A673 (cell line): ENCODE measurements around the gene RNF111. TPM values are rescaled to one million over a fixed set of nuclear protein-coding genes. Genes with fewer than 3 reads are reported as not detected.
A peak's percentile ranks its signal among the peaks of the same experiment; 100 is the strongest.

Experiments
- Bru-seq: library from RNA; stranded (reverse); fragments of 400-500 nt; gene quantifications from one replicate; lab custom pipeline; 2021; lab: Mats Ljungman, UMichigan
- BruChase-seq, 2 experiments: library from RNA; stranded (reverse); fragments of 400-500 nt; gene quantifications; one replicate each; lab custom pipeline; 2021; lab: Mats Ljungman, UMichigan
- BruUV-seq: library from RNA; stranded (reverse); fragments of 400-500 nt; replicated peaks from 2 replicates; lab custom pipeline; 2021; lab: Mats Ljungman, UMichigan
- CTCF ChIA-PET: fragments of 300-600 bp; sonication (Branson Sonifier 250); formaldehyde crosslinking; loops from one replicate; lab custom pipeline; 2022; ENCODE audit warnings: antibody characterized with exemption; lab: Charles Lee
- POLR2A ChIA-PET: fragments of 300-600 bp; sonication (Branson Sonifier 250); formaldehyde crosslinking; loops from one replicate; lab custom pipeline; 2022; ENCODE audit warnings: antibody characterized with exemption; ENCODE audit not compliant: low non-redundant PET; lab: Charles Lee
- DNase-seq: peaks from one replicate; pipeline ENCODE4 v3.0.0-alpha.2; 2015; ENCODE audit warnings: low spot score
- H3K27ac ChIP-seq: fragments of 200-600 bp; sonication (generic); 2 replicates; pipeline ENCODE4 v1.5.1; 2016; ENCODE audit warnings: mixed run types, low read depth, mild to moderate bottlenecking, mixed read lengths, antibody characterized with exemption, low read length; ENCODE audit not compliant: poor library complexity, severe bottlenecking
- H3K27me3 ChIP-seq: fragments of 200-600 bp; sonication (generic); replicated peaks from 2 replicates; pipeline ENCODE4 v1.6.1; 2017; ENCODE audit warnings: mixed run types, low read depth, mild to moderate bottlenecking, mixed read lengths, antibody characterized with exemption, low read length; ENCODE audit not compliant: insufficient read depth, poor library complexity
- H3K36me3 ChIP-seq: fragments of 200-600 bp; sonication (generic); 2 replicates; pipeline ENCODE4 v1.6.1; 2016; ENCODE audit warnings: mixed run types, mild to moderate bottlenecking, mixed read lengths, antibody characterized with exemption, low read length; ENCODE audit not compliant: insufficient read depth, poor library complexity, severe bottlenecking
- H3K4me1 ChIP-seq: fragments of 200-600 bp; sonication (generic); 2 replicates; pipeline ENCODE4 v1.6.1; 2017; ENCODE audit warnings: mixed run types, mild to moderate bottlenecking, mixed read lengths, antibody characterized with exemption, low read length; ENCODE audit not compliant: insufficient read depth, poor library complexity, severe bottlenecking
- H3K4me3 ChIP-seq: fragments of 200-600 bp; sonication (generic); 2 replicates; pipeline ENCODE4 v1.5.1; 2016; ENCODE audit warnings: low read depth, mixed run types, mild to moderate bottlenecking, mixed read lengths, low read length; ENCODE audit not compliant: poor library complexity, severe bottlenecking
- H3K9me3 ChIP-seq: fragments of 200-600 bp; sonication (generic); 2 replicates; pipeline ENCODE4 v1.6.1; 2016; ENCODE audit warnings: mixed run types, low read depth, mild to moderate bottlenecking, mixed read lengths, antibody characterized with exemption, low read length; ENCODE audit not compliant: poor library complexity, severe bottlenecking
- CTCF ChIP-seq: fragments of 300-800, 200-600 bp; sonication (generic); conservative IDR thresholded peaks from 2 replicates; pipeline ENCODE4 v1.5.1; 2017; ENCODE audit warnings: low read depth, mild to moderate bottlenecking, antibody characterized with exemption, low read length, moderate library complexity, mixed read lengths
- EZH2 ChIP-seq: fragments of 200-600 bp; sonication (generic); IDR thresholded peaks from 2 replicates; pipeline ENCODE4 v1.6.1; 2017; ENCODE audit warnings: borderline replicate concordance, low read depth, mild to moderate bottlenecking, mixed read lengths, antibody characterized with exemption, low read length; ENCODE audit not compliant: poor library complexity, severe bottlenecking
- intact Hi-C: fragments of 100-400 bp; cut with micrococcal nuclease; formaldehyde crosslinking; loops from one replicate; pipeline ENCODE4 v1.10.0; 2022; ENCODE audit not compliant: unreplicated experiment
- long read RNA-seq: library from polyadenylated mRNA; stranded (forward); transcript quantifications from one replicate; pipeline ENCODE4 v2.0.0, GENCODE V29; 2022
- total RNA-seq: library from RNA; stranded (reverse); gene quantifications from 2 replicates; pipeline ENCODE4 v1.2.3, GENCODE V29; 2021

The RNF111 gene
- total RNA-seq (30.3 and 34.4 TPM in 2 replicates), Bru-seq, nascent RNA (percentile 85 among the genes with signal in this experiment), BruChase-seq, experiment 1, labeled RNA remaining after a 2-hour chase (percentile 80 among the genes with signal in this experiment), BruChase-seq, experiment 2, labeled RNA remaining after a 6-hour chase (percentile 73 among the genes with signal in this experiment)
- long read RNA-seq, full-length matches to known transcripts: 2 of 33 reads
- long read RNA-seq, partial matches to known transcripts: 6 of 33 reads
- long read RNA-seq, other reads (novel, unspliced or antisense): 25 of 33 reads

DNA sequence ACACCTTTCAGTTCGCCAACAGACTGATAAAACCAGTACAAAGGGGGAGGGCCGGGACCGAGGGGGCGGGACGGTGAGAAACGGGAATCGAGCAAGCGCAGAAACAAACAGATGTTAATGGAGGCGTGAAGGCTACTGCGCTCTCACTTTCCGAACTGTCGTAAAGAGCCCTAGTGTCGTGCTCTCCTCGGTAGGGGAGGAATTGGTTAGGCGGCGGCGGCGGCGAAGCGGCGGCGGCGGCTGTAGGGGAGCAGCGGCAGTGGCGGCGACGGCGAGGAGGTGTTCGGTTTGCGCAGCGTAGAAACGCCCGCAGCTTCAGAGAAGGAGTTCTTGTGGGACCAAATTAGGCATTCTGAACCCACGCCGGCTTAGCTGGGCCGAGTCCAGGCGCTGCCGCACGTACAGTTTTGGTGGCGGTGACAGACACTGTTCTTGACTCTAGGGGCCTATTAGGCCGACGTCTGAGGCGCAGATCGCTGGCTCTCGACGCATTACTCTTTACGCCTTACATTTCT lies at the start of gene RNF111:
Gene RNF111, plus strand, starts transcription at position 173 of the 515 bp plus-strand sequence. CDS start 43,160 bp downstream, outside the sequence.
- ChIA-PET CTCF (no interaction called here), POLR2A (no interaction called here)
- Histone ChIP-seq H3K27ac (peak within 1 kb of the TSS; percentile 75), H3K9me3 (no peaks in the 10 kb centered on the region), H3K4me3 (peak within 1 kb of the TSS; percentile 73), H3K27me3 (no peaks in the 10 kb centered on the region), H3K36me3 (peaks cover 8% of the 10 kb centered on the region), H3K4me1 (peaks cover 11% of the 10 kb centered on the region)
- DNase-seq: peak; percentile 95
- BruUV-seq: no TSS peak
- no peak for TF ChIP-seq CTCF
- TF ChIP-seq EZH2: no peak
- intact Hi-C loops: loop anchor here (10.0 kb wide), 1 partner anchor 117 kb away; the partner anchor contains the start of gene CCNB2

DNA sequence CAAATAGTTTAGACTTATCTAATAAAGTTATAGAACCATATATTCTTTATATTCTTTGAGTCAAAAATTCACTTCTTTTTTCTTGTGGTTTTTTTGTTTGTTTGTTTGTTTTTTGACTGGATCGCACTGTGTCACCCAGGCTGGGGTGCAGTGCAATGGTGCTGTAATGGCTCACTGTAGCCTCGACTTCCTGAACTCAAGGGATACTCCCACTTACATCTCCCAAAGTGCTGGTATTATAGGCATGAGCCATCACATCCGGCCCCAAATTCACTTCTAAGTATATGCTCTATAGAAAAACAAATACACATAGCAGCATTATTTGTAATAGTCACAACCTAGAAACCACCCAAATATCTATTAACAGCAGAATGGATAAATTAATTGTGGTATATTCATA lies 40.3 kb upstream of the RNF111 start:
- intact Hi-C loops: no loop called here

More for the DNA sequence above, 40.3 kb upstream of the RNF111 start:
- no peaks in the 10 kb centered on the region for H3K9me3 ChIP-seq
- H3K4me3 ChIP-seq: no peak overlapping the region
- H3K36me3 ChIP-seq: no peaks in the 10 kb centered on the region
- ChIA-PET POLR2A (no interaction called here), CTCF (no interaction called here)
- no peaks in the 10 kb centered on the region for H3K27me3 ChIP-seq
- no peak overlapping the region for H3K27ac ChIP-seq
- no peak for TF ChIP-seq EZH2
- no peak for TF ChIP-seq CTCF
- DNase-seq: no peak
- BruUV-seq: no TSS peak
- peaks cover 5% of the 10 kb centered on the region for H3K4me1 ChIP-seq
